Prostate gland (tissue), 2 donors: ENCODE data around the gene MSANTD7.

ENCODE experiments used
- POLR2A ChIP-seq: fragments of 450-650 bp; IDR thresholded peaks from one replicate; pipeline ENCODE4 v1.6.1; 2016; ENCODE audit warnings: antibody characterized with exemption, mild to moderate bottlenecking
- POLR2AphosphoS5 ChIP-seq: sonication (generic); formaldehyde crosslinking; IDR thresholded peaks from one replicate; pipeline ENCODE4 v1.6.1; 2017; ENCODE audit warnings: antibody characterized with exemption
- TF ChIP-seq, protein P1 (sequence below), 4 experiments: fragments of 200-600 bp in 2 of 4; fragments of 450-650 bp in 2 of 4; sonication (generic) in 2 of 4; IDR thresholded peaks; 1 replicate in 3 of 4; 2 replicates in 1 of 4; pipeline ENCODE4 v1.5.1; 2016 to 2019; ENCODE audit warnings: antibody characterized with exemption in 4 of 4, mild to moderate bottlenecking in 2 of 4, moderate library complexity in 2 of 4

- TF ChIP-seq, protein P1, sequence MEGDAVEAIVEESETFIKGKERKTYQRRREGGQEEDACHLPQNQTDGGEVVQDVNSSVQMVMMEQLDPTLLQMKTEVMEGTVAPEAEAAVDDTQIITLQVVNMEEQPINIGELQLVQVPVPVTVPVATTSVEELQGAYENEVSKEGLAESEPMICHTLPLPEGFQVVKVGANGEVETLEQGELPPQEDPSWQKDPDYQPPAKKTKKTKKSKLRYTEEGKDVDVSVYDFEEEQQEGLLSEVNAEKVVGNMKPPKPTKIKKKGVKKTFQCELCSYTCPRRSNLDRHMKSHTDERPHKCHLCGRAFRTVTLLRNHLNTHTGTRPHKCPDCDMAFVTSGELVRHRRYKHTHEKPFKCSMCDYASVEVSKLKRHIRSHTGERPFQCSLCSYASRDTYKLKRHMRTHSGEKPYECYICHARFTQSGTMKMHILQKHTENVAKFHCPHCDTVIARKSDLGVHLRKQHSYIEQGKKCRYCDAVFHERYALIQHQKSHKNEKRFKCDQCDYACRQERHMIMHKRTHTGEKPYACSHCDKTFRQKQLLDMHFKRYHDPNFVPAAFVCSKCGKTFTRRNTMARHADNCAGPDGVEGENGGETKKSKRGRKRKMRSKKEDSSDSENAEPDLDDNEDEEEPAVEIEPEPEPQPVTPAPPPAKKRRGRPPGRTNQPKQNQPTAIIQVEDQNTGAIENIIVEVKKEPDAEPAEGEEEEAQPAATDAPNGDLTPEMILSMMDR (IDR thresholded peaks at IDR 0.05), result no peak
- TF ChIP-seq POLR2A (no peak), POLR2AphosphoS5 (no peak)
These were observed 20.3 kb downstream of the MSANTD7 start for GRCh38 chr10:14858338-14858960.
